IMR-90 (cell line): ENCODE results near the gene COA3. TPM values are rescaled to one million over a fixed set of nuclear protein-coding genes. Genes with fewer than 3 reads are reported as not detected.

Experiments
- ATAC-seq: fragments of 200-7000 bp; cut with Tn5 transposase; 2 replicates; pipeline ENCODE4 v1.9.1; 2020; ENCODE audit warnings: low read depth, mild to moderate bottlenecking, moderate library complexity
- BruUV-seq: library from RNA; stranded (reverse); fragments of 400-500 nt; replicated peaks from 2 replicates; lab custom pipeline; 2021; lab: Mats Ljungman, UMichigan
- CTCF ChIA-PET: fragments of 300-600 bp; formaldehyde crosslinking; extraction: SDS; loops from one replicate; lab custom pipeline; 2021; ENCODE audit warnings: antibody characterized with exemption; lab: Yijun Ruan, JAX
- POLR2A ChIA-PET: fragments of 300-600 bp; sonication (Branson Sonifier 250); formaldehyde crosslinking; loops from one replicate; lab custom pipeline; 2022; ENCODE audit warnings: antibody characterized with exemption; ENCODE audit not compliant: unreplicated experiment; lab: Charles Lee
- DNase-seq: peaks from one replicate; pipeline ENCODE4 v3.0.0; 2013
- H2AFZ ChIP-seq: replicated peaks from 2 replicates; pipeline ENCODE3; 2013; ENCODE audit warnings: low read length, mild to moderate bottlenecking; ENCODE audit not compliant: poor library complexity
- H2AK5ac ChIP-seq: 2 replicates; pipeline ENCODE4 v1.6.1; 2013; ENCODE audit warnings: low read depth, low read length, inconsistent platforms
- H2AK9ac ChIP-seq: replicated peaks from 2 replicates; pipeline ENCODE3; 2013; ENCODE audit warnings: mild to moderate bottlenecking, low read depth, low read length, moderate library complexity; ENCODE audit not compliant: poor library complexity
- H2BK120ac ChIP-seq: 2 replicates; pipeline ENCODE4 v1.6.1; 2013; ENCODE audit warnings: low read depth, low read length, inconsistent platforms
- H2BK15ac ChIP-seq: 3 replicates; pipeline ENCODE4 v1.6.1; 2013; ENCODE audit warnings: low read depth, low read length, inconsistent platforms
- H2BK20ac ChIP-seq: 2 replicates; pipeline ENCODE4 v1.6.1; 2013; ENCODE audit warnings: low read depth, mild to moderate bottlenecking, inconsistent platforms, low read length, moderate library complexity
- H2BK5ac ChIP-seq: 2 replicates; pipeline ENCODE4 v1.6.1; 2013; ENCODE audit warnings: mild to moderate bottlenecking, low read depth, low read length, inconsistent platforms; ENCODE audit not compliant: poor library complexity, severe bottlenecking
- H3K14ac ChIP-seq: replicated peaks from 2 replicates; pipeline ENCODE4 v1.6.1; 2013; ENCODE audit warnings: low read depth, low read length, inconsistent platforms
- H3K18ac ChIP-seq: 2 replicates; pipeline ENCODE4 v1.6.1; 2013; ENCODE audit warnings: low read depth, low read length, control low read depth
- H3K23ac ChIP-seq: 2 replicates; pipeline ENCODE4 v1.6.1; 2013; ENCODE audit warnings: low read depth, low read length, inconsistent platforms
- H3K27ac ChIP-seq: 2 replicates; pipeline ENCODE4 v1.5.1; 2013; ENCODE audit warnings: mild to moderate bottlenecking, control low read depth, low read length; ENCODE audit not compliant: insufficient read depth
- H3K27me3 ChIP-seq: 2 replicates; pipeline ENCODE4 v1.6.1; 2013; ENCODE audit warnings: low read length; ENCODE audit not compliant: control insufficient read depth, insufficient read depth
- H3K36me3 ChIP-seq: 2 replicates; pipeline ENCODE4 v1.6.1; 2013; ENCODE audit warnings: low read length, mixed read lengths; ENCODE audit not compliant: control insufficient read depth, insufficient read depth
- H3K4ac ChIP-seq: 2 replicates; pipeline ENCODE4 v1.6.1; 2013; ENCODE audit warnings: low read depth, low read length, inconsistent platforms
- H3K4me1 ChIP-seq: 2 replicates; pipeline ENCODE4 v1.6.1; 2013; ENCODE audit warnings: low read length, mixed read lengths; ENCODE audit not compliant: control insufficient read depth, insufficient read depth
- H3K4me2 ChIP-seq: 2 replicates; pipeline ENCODE4 v1.6.1; 2013; ENCODE audit warnings: low read depth, mild to moderate bottlenecking, control low read depth, low read length, moderate library complexity
- H3K4me3 ChIP-seq: 2 replicates; pipeline ENCODE4 v1.5.1; 2013; ENCODE audit warnings: low read depth, mild to moderate bottlenecking, control low read depth, low read length, moderate library complexity; ENCODE audit not compliant: insufficient read depth
- H3K56ac ChIP-seq: 2 replicates; pipeline ENCODE4 v1.6.1; 2013; ENCODE audit warnings: low read length, inconsistent platforms; ENCODE audit not compliant: insufficient read depth; ENCODE audit errors: extremely low read depth
- H3K79me1 ChIP-seq, 2 experiments: 2 replicates each; pipeline ENCODE4 v1.6.1; 2013; ENCODE audit warnings: low read length in 2 of 2, inconsistent platforms in 1 of 2, low read depth in 1 of 2
- H3K9ac ChIP-seq: 2 replicates; pipeline ENCODE4 v1.6.1; 2013; ENCODE audit warnings: low read depth, low read length, control low read depth
- H3K9me1 ChIP-seq: 2 replicates; pipeline ENCODE4 v1.6.1; 2013; ENCODE audit warnings: low read length, inconsistent platforms; ENCODE audit not compliant: insufficient read depth
- H3K9me3 ChIP-seq: 2 replicates; pipeline ENCODE4 v1.6.1; 2013; ENCODE audit warnings: low read length; ENCODE audit not compliant: control insufficient read depth, insufficient read depth
- H4K20me1 ChIP-seq: 2 replicates; pipeline ENCODE4 v1.6.1; 2013; ENCODE audit warnings: low read length, inconsistent platforms; ENCODE audit not compliant: insufficient read depth
- H4K5ac ChIP-seq: 2 replicates; pipeline ENCODE4 v1.6.1; 2013; ENCODE audit warnings: mild to moderate bottlenecking, low read depth, low read length, control low read depth
- H4K8ac ChIP-seq, 2 experiments: 2 replicates each; pipeline ENCODE4 v1.6.1; 2013; ENCODE audit warnings: low read depth in 2 of 2, low read length in 2 of 2, control low read depth in 1 of 2, inconsistent platforms in 1 of 2
- H4K91ac ChIP-seq: 2 replicates; pipeline ENCODE4 v1.6.1; 2013; ENCODE audit warnings: low read depth, low read length, inconsistent platforms; ENCODE audit not compliant: insufficient read depth
- BHLHE40 ChIP-seq: fragments of 150-350 bp; IDR thresholded peaks from 2 replicates; pipeline ENCODE4 v1.6.1; 2016; ENCODE audit warnings: mild to moderate bottlenecking, low read depth, low read length
- CEBPB ChIP-seq: IDR thresholded peaks from 2 replicates; pipeline ENCODE4 v1.6.1; 2012; ENCODE audit warnings: low read depth, low read length, improper control_type of control experiment
- CHD1 ChIP-seq: IDR thresholded peaks from 2 replicates; pipeline ENCODE4 v1.6.1; 2012; ENCODE audit warnings: low read depth, low read length, improper control_type of control experiment
- FOS ChIP-seq: fragments of 150-350 bp; IDR thresholded peaks from 2 replicates; pipeline ENCODE4 v1.6.1; 2016; ENCODE audit warnings: low read depth, low read length
- MAFK ChIP-seq: IDR thresholded peaks from 2 replicates; pipeline ENCODE4 v1.6.1; 2012; ENCODE audit warnings: low read depth, low read length, improper control_type of control experiment
- MAZ ChIP-seq: IDR thresholded peaks from 2 replicates; pipeline ENCODE4 v1.6.1; 2012; ENCODE audit warnings: low read depth, mild to moderate bottlenecking, low read length, improper control_type of control experiment, moderate library complexity, borderline replicate concordance
- MXI1 ChIP-seq: IDR thresholded peaks from 2 replicates; pipeline ENCODE4 v1.6.1; 2012; ENCODE audit warnings: low read depth, mild to moderate bottlenecking, low read length, moderate library complexity, borderline replicate concordance
- NFE2L2 ChIP-seq: fragments of 150-350 bp; IDR thresholded peaks from 2 replicates; pipeline ENCODE4 v1.6.1; 2016; ENCODE audit warnings: low read depth, mild to moderate bottlenecking, low read length
- POLR2A ChIP-seq: IDR thresholded peaks from 2 replicates; pipeline ENCODE4 v1.6.1; 2012; ENCODE audit warnings: mild to moderate bottlenecking, low read depth, low read length
- RAD21 ChIP-seq: IDR thresholded peaks from 2 replicates; pipeline ENCODE4 v1.6.1; 2012; ENCODE audit warnings: low read length, improper control_type of control experiment
- RCOR1 ChIP-seq: IDR thresholded peaks from 2 replicates; pipeline ENCODE4 v1.6.1; 2012; ENCODE audit warnings: mild to moderate bottlenecking, low read length, improper control_type of control experiment; ENCODE audit not compliant: insufficient replicate concordance
- RFX5 ChIP-seq: IDR thresholded peaks from 2 replicates; pipeline ENCODE4 v1.8.0; 2012; ENCODE audit warnings: low read depth, mild to moderate bottlenecking, low read length, moderate library complexity
- SMC3 ChIP-seq: fragments of 150-350 bp; IDR thresholded peaks from 2 replicates; pipeline ENCODE4 v1.6.1; 2016; ENCODE audit warnings: low read depth, mild to moderate bottlenecking, antibody characterized with exemption, low read length, moderate library complexity
- WGBS, 2 experiments: methylation state at CpG; one replicate each; pipeline versions ENCODE4 v1.1.5 to v1.1.7; 2013; ENCODE audit warnings: missing lambda C conversion rate in 2 of 2; ENCODE audit not compliant: insufficient read length in 1 of 2; ENCODE audit errors: extremely low coverage in 2 of 2; 5-methylcytosine and 5-hydroxymethylcytosine counted together
- dilution Hi-C: fragments of 300-500 bp; cut with HindIII; formaldehyde crosslinking; loops from one replicate; pipeline ENCODE4 v1.14.3; 2018; ENCODE audit warnings: low sequenced_read_pairs; ENCODE audit not compliant: unreplicated experiment
- in situ Hi-C: fragments of 300-500 bp; cut with MboI; formaldehyde crosslinking; loops from 3 replicates; pipeline ENCODE4 v1.14.3; 2019; ENCODE audit warnings: low sequenced_read_pairs, inconsistent platforms, mixed read lengths
- intact Hi-C: fragments of 100-400 bp; cut with micrococcal nuclease; formaldehyde crosslinking; loops from 2 replicates; pipeline ENCODE4 v1.10.0; 2022
- polyA plus RNA-seq, 3 experiments: library from polyadenylated mRNA; depleted of rRNA; stranded (reverse); fragments of >200 nt; gene quantifications; 2 replicates each; pipeline ENCODE4 v1.2.3, GENCODE V29; 2012; ENCODE audit warnings: low replicate concordance in 1 of 3
- total RNA-seq: library from RNA; depleted of rRNA; stranded (reverse); fragments of >200 nt; gene quantifications from 2 replicates; pipeline ENCODE4 v1.2.3, GENCODE V29; 2012
- TF ChIP-seq, protein P1 (sequence below): conservative IDR thresholded peaks from 2 replicates; pipeline ENCODE4 v1.5.1; 2012; ENCODE audit warnings: mild to moderate bottlenecking, low read depth, low read length, improper control_type of control experiment
- TF ChIP-seq, protein P2 (sequence below): fragments of 150-350 bp; IDR thresholded peaks from 2 replicates; pipeline ENCODE4 v1.6.1; 2016; ENCODE audit warnings: low read depth, mild to moderate bottlenecking, low read length, moderate library complexity, borderline replicate concordance

COA3 gene
- total and polyA plus RNA-seq, 2 of the 4 experiments (the other 2 are of a cell fraction), result 66.8 to 78.1 TPM

DNA sequence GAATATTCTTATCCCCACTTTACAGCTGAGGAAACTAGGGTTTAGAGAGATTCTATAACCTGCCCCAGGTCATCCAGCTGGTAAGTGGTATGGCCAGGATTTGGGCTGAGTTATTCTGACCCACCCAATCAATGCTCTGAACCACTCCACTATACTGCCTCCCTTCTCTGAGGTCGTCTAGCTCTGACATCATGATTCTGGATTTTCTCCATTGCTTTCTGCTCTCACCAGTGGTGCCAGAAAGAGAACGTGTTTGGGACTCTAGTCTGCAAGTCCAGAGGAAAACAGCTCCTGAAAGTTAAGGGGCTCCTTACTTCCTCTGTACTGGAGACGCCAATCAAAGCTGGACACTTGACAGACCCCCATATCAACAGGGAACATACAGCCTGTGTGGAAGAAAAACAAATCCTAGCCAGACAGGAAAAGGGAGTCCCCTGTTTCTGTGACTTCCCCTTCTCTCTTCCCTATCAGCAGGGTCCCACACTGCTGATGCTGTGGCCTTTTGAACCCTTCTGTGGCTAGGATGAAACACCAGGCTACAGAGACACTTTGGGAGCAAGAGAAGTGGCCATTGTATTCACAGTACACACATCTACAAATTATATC, 47.7 kb downstream of the COA3 start:
- Histone ChIP-seq H3K9me1 (no peaks in the 10 kb centered on the region; the same call in 1 of the 2 replicates), H3K14ac (no peak overlapping the region), H2AK9ac (no peak overlapping the region), H3K4me2 (no peak overlapping the region), H3K18ac (no peak overlapping the region), H4K20me1 (no peaks in the 10 kb centered on the region), H3K9ac (no peak overlapping the region), H3K36me3 (no peaks in the 10 kb centered on the region), H4K8ac (no peak overlapping the region), H3K4me3 (no peak overlapping the region), H2AK5ac (no peak overlapping the region), H4K91ac (no peak overlapping the region), H3K27me3 (peaks cover 42% of the 10 kb centered on the region), H2BK120ac (no peak overlapping the region), H3K56ac (no peak overlapping the region), H3K23ac (no peak overlapping the region), H2AFZ (no peak overlapping the region), H3K9me3 (no peaks in the 10 kb centered on the region), H3K79me1 (no peaks in the 10 kb centered on the region), H4K5ac (no peak overlapping the region), H2BK20ac (no peak overlapping the region), H2BK15ac (no peak overlapping the region), H2BK5ac (no peak overlapping the region), H3K27ac (no peak overlapping the region), H3K4me1 (peaks cover 4% of the 10 kb centered on the region; the same call in 1 of the 2 replicates), H3K4ac (no peak overlapping the region)
- dilution Hi-C loops, result no loop called here
- no peak for TF ChIP-seq RAD21
- TF ChIP-seq MXI1, result no peak
- TF ChIP-seq, protein P1, sequence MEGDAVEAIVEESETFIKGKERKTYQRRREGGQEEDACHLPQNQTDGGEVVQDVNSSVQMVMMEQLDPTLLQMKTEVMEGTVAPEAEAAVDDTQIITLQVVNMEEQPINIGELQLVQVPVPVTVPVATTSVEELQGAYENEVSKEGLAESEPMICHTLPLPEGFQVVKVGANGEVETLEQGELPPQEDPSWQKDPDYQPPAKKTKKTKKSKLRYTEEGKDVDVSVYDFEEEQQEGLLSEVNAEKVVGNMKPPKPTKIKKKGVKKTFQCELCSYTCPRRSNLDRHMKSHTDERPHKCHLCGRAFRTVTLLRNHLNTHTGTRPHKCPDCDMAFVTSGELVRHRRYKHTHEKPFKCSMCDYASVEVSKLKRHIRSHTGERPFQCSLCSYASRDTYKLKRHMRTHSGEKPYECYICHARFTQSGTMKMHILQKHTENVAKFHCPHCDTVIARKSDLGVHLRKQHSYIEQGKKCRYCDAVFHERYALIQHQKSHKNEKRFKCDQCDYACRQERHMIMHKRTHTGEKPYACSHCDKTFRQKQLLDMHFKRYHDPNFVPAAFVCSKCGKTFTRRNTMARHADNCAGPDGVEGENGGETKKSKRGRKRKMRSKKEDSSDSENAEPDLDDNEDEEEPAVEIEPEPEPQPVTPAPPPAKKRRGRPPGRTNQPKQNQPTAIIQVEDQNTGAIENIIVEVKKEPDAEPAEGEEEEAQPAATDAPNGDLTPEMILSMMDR, result no peak
- TF ChIP-seq MAZ, result no peak
- no peak for TF ChIP-seq CHD1
- TF ChIP-seq RFX5, result no peak
- TF ChIP-seq RCOR1, result no peak
- TF ChIP-seq, protein P2, sequence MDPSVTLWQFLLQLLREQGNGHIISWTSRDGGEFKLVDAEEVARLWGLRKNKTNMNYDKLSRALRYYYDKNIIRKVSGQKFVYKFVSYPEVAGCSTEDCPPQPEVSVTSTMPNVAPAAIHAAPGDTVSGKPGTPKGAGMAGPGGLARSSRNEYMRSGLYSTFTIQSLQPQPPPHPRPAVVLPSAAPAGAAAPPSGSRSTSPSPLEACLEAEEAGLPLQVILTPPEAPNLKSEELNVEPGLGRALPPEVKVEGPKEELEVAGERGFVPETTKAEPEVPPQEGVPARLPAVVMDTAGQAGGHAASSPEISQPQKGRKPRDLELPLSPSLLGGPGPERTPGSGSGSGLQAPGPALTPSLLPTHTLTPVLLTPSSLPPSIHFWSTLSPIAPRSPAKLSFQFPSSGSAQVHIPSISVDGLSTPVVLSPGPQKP, result no peak
- TF ChIP-seq CEBPB, result no peak
- no peak for TF ChIP-seq POLR2A
- no peak for TF ChIP-seq MAFK
- no peak for TF ChIP-seq FOS
- no peak for TF ChIP-seq BHLHE40
- no peak for TF ChIP-seq NFE2L2
- no peak for TF ChIP-seq SMC3
- no peak for DNase-seq
- in situ Hi-C loops, result no loop called here
- intact Hi-C loops, result no loop called here
- no TSS peak for BruUV-seq
- no peak for ATAC-seq
- ChIA-PET CTCF (interaction anchor here (1.1 to 1.3 kb wide), 2 partner anchors 13 kb away, joined by 6 read pairs; no protein-coding TSS in a partner anchor), POLR2A (no interaction called here)
- whole genome bisulfite sequencing, 2 experiments, result 43% methylated on average over 2 of the region's 3 CpGs; no CpG with 5 or more reads in 1 of the 2 experiments
